HepG2 (cell line): Measurements from ENCODE around the gene OR6X1. TPM values are rescaled to one million over a fixed set of nuclear protein-coding genes. Genes with fewer than 3 reads are reported as not detected.

Experiments used
- ARID2 ChIP-seq: sonication (generic); formaldehyde crosslinking; IDR thresholded peaks from 2 replicates; pipeline ENCODE4 v1.8.1; 2022; ENCODE audit warnings: mild to moderate bottlenecking, missing genetic modification reagents, borderline replicate concordance
- BCL6 ChIP-seq: IDR thresholded peaks from 2 replicates; pipeline ENCODE4 v1.6.1; 2016; ENCODE audit warnings: missing genetic modification reagents, missing compliant biosample characterization
- BORCS8-MEF2B ChIP-seq: sonication (generic); formaldehyde crosslinking; IDR thresholded peaks from 2 replicates; pipeline ENCODE4 v1.8.0; 2022; ENCODE audit warnings: mild to moderate bottlenecking, missing genetic modification reagents
- DMAP1 ChIP-seq: IDR thresholded peaks from 2 replicates; pipeline ENCODE4 v1.6.1; 2016
- HDAC1 ChIP-seq: sonication (generic); formaldehyde crosslinking; IDR thresholded peaks from 2 replicates; pipeline ENCODE4 v1.5.1; 2020; ENCODE audit warnings: mild to moderate bottlenecking, missing genetic modification reagents
- NFYC ChIP-seq: IDR thresholded peaks from 2 replicates; pipeline ENCODE4 v1.6.1; 2016; ENCODE audit warnings: missing genetic modification reagents, missing compliant biosample characterization
- PPARG ChIP-seq: conservative IDR thresholded peaks from 2 replicates; pipeline ENCODE4 v1.6.1; 2016; ENCODE audit warnings: missing biosample characterization, missing genetic modification reagents
- REL ChIP-seq: sonication (generic); formaldehyde crosslinking; conservative IDR thresholded peaks from 2 replicates; pipeline ENCODE4 v1.8.0; 2022; ENCODE audit warnings: mild to moderate bottlenecking, missing genetic modification reagents, moderate library complexity
- REXO4 ChIP-seq: sonication (generic); formaldehyde crosslinking; IDR thresholded peaks from 2 replicates; pipeline ENCODE4 v1.8.0; 2022; ENCODE audit warnings: missing genetic modification reagents, mild to moderate bottlenecking, borderline replicate concordance
- SKIL ChIP-seq: sonication (generic); formaldehyde crosslinking; IDR thresholded peaks from 2 replicates; pipeline ENCODE4 v1.8.0; 2022; ENCODE audit warnings: missing genetic modification reagents, mild to moderate bottlenecking, moderate library complexity, borderline replicate concordance
- SOX6 ChIP-seq, 2 experiments: fragments of 450-650 bp in 1 of 2; sonication (generic) in 1 of 2; formaldehyde crosslinking in 1 of 2; IDR thresholded peaks; 2 replicates each; pipeline versions ENCODE4 v1.4.0 to v1.6.1; 2017 to 2020; ENCODE audit warnings: antibody characterized with exemption in 1 of 2, mild to moderate bottlenecking in 1 of 2, missing genetic modification reagents in 1 of 2
- SYNCRIP ChIP-seq: fragments of 200-400 bp; formaldehyde crosslinking; IDR thresholded peaks from 2 replicates; pipeline ENCODE4 v1.6.1; 2018; ENCODE audit warnings: mild to moderate bottlenecking, low read depth, low read length; ENCODE audit not compliant: insufficient read depth
- ZBED4 ChIP-seq: sonication (generic); formaldehyde crosslinking; IDR thresholded peaks from 2 replicates; pipeline ENCODE4 v1.4.0; 2020; ENCODE audit warnings: missing genetic modification reagents, borderline replicate concordance
- ZNF33A ChIP-seq: sonication (generic); formaldehyde crosslinking; IDR thresholded peaks from 2 replicates; pipeline ENCODE4 v1.5.1; 2020; ENCODE audit warnings: missing genetic modification reagents, mild to moderate bottlenecking, moderate library complexity, borderline replicate concordance
- ZNF619 ChIP-seq: sonication (generic); formaldehyde crosslinking; IDR thresholded peaks from 2 replicates; pipeline ENCODE4 v1.4.0; 2020; ENCODE audit warnings: mild to moderate bottlenecking, missing genetic modification reagents
- ZNF672 ChIP-seq: sonication (generic); formaldehyde crosslinking; IDR thresholded peaks from 2 replicates; pipeline ENCODE4 v1.8.1; 2022; ENCODE audit warnings: missing genetic modification reagents
- ZNF709 ChIP-seq: sonication (generic); formaldehyde crosslinking; IDR thresholded peaks from 2 replicates; pipeline ENCODE4 v1.5.0; 2020; ENCODE audit warnings: mild to moderate bottlenecking, missing genetic modification reagents
- ZNF792 ChIP-seq: IDR thresholded peaks from 2 replicates; pipeline ENCODE4 v1.6.1; 2016
- ZNF883 ChIP-seq: sonication (generic); formaldehyde crosslinking; IDR thresholded peaks from 2 replicates; pipeline ENCODE4 v1.5.1; 2020; ENCODE audit warnings: mild to moderate bottlenecking, missing genetic modification reagents; ENCODE audit errors: not compliant biosample characterization
- polyA plus RNA-seq, 8 experiments: library from polyadenylated mRNA; depleted of rRNA in 3 of 8; stranded (reverse) in 7 of 8; unstranded in 1 of 8; fragments of >200 nt; fragmentation: Illumina TruSeq in 4 of 8; extraction: Trizol in 4 of 8; gene quantifications; 2 replicates each; pipeline versions ENCODE4 v1.2.1 to v1.2.3, GENCODE V29; 2011 to 2016; ENCODE audit warnings: low read depth in 4 of 8, missing spikeins in 1 of 8, mixed read lengths in 1 of 8; ENCODE audit not compliant: insufficient read depth in 1 of 8
- total RNA-seq, 5 experiments: library from RNA; depleted of rRNA; stranded (reverse); fragments of >200 nt; fragmentation: Illumina TruSeq; extraction: Trizol; gene quantifications; 2 replicates each; pipeline ENCODE4 v1.2.3, GENCODE V29; 2016; ENCODE audit warnings: low read depth in 1 of 5

Gene OR6X1
- total and polyA plus RNA-seq, 2 of the 13 experiments (the other 11 are each of a cell fraction or from before 2014, with no cell fraction given) = not detected

GRCh38 chr11:123741159-123742030 is 12.9 kb downstream of the OR6X1 start, which contains the start of gene ZNF202 (continued):
- TF ChIP-seq REXO4 (CRISPR knock-in tag) (0 out of 2 replicates have a peak, but pooled peaks have one; percentile 40), REL (0 out of 2 replicates have a peak, but pooled peaks have one; percentile 42), DMAP1 (CRISPR knock-in tag) (peak; percentile 97), ZNF33A (CRISPR knock-in tag) (0 out of 2 replicates have a peak, but pooled peaks have one; percentile 32), PPARG (CRISPR knock-in tag) (no peak), ZNF709 (peak; percentile 61; the same call in 1 of the 2 replicates), SKIL (CRISPR knock-in tag) (no peak; the same call in 1 of the 2 replicates), ARID2 (CRISPR knock-in tag) (0 out of 2 replicates have a peak, but pooled peaks have one; percentile 41), SOX6 (IDR thresholded peaks at IDR 0.05) (no peak), SOX6 (CRISPR knock-in tag; IDR thresholded peaks at IDR 0.05) (peak; percentile 62; the same call in 1 of the 2 replicates), BORCS8-MEF2B (CRISPR knock-in tag) (no peak), HDAC1 (CRISPR knock-in tag) (peak; percentile 83), NFYC (CRISPR knock-in tag) (no peak), ZNF619 (CRISPR knock-in tag) (peak; percentile 80; the same call in 1 of the 2 replicates), BCL6 (CRISPR knock-in tag) (peak; percentile 28; the same call in 1 of the 2 replicates), SYNCRIP (no peak), ZBED4 (CRISPR knock-in tag) (peak; percentile 99), ZNF792 (CRISPR knock-in tag) (0 out of 2 replicates have a peak, but pooled peaks have one; percentile 60), ZNF883 (peak; percentile 88), ZNF672 (CRISPR knock-in tag) (no peak)
